ENCODE data around the gene COL6A2. TPM values are rescaled to one million over a fixed set of nuclear protein-coding genes. Genes with fewer than 3 reads are reported as not detected.
"Not testable (repeated sequence)": the region's sequence is repeated elsewhere in the genome, so short reads cannot be mapped to it uniquely, and the experiment has no call there.

COL6A2 gene
- total RNA-seq, 2 donors from 2014 or later = 249 to 252 TPM

DNA sequence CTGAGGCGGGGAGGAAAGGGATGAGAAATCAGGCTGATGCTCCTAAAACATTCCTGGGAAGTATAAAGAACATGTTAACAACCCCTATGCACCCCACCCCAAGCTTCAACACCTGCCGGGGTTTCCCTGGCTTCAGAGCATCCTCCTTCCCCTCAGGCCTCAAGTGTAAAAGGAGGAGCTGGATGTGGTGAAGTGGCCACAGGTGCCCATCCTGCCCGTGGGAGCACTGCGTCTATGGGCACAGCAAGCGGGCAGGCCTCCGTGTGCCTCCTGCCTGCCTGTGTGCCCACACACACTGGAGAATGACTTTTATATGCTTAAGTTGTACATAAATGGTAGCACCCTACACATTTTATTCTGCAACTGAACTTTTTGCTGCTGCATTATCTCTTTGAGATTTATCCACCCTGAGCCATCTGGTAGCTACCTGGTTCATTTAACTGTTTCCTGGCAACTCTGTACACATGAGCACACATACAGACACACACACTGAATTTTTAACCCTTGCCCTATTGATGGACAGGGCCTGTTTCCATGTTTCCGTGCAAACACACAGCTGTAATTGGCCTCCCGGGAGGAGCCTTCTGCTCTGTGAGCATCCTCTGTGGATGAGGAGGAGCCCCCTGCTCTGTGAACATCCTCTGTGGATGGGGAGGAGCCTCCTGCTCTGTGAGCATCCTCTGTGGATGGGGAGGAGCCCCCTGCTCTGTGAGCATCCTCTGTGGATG is 70.9 kb downstream of the COL6A2 start:
- Histone ChIP-seq H3K27ac (no peak overlapping the region), H3K4me3 (no peak overlapping the region), H3K4me1 (no peaks in the 10 kb centered on the region), H3K36me3 (no peaks in the 10 kb centered on the region), H3K27me3 (no peaks in the 10 kb centered on the region), H3K9me3 (no peaks in the 10 kb centered on the region)
- peak; percentile 7 for DNase-seq (ENCODE audit: low spot score)
- TF ChIP-seq, protein P1, sequence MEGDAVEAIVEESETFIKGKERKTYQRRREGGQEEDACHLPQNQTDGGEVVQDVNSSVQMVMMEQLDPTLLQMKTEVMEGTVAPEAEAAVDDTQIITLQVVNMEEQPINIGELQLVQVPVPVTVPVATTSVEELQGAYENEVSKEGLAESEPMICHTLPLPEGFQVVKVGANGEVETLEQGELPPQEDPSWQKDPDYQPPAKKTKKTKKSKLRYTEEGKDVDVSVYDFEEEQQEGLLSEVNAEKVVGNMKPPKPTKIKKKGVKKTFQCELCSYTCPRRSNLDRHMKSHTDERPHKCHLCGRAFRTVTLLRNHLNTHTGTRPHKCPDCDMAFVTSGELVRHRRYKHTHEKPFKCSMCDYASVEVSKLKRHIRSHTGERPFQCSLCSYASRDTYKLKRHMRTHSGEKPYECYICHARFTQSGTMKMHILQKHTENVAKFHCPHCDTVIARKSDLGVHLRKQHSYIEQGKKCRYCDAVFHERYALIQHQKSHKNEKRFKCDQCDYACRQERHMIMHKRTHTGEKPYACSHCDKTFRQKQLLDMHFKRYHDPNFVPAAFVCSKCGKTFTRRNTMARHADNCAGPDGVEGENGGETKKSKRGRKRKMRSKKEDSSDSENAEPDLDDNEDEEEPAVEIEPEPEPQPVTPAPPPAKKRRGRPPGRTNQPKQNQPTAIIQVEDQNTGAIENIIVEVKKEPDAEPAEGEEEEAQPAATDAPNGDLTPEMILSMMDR (IDR thresholded peaks at IDR 0.05) = no peak

DNA sequence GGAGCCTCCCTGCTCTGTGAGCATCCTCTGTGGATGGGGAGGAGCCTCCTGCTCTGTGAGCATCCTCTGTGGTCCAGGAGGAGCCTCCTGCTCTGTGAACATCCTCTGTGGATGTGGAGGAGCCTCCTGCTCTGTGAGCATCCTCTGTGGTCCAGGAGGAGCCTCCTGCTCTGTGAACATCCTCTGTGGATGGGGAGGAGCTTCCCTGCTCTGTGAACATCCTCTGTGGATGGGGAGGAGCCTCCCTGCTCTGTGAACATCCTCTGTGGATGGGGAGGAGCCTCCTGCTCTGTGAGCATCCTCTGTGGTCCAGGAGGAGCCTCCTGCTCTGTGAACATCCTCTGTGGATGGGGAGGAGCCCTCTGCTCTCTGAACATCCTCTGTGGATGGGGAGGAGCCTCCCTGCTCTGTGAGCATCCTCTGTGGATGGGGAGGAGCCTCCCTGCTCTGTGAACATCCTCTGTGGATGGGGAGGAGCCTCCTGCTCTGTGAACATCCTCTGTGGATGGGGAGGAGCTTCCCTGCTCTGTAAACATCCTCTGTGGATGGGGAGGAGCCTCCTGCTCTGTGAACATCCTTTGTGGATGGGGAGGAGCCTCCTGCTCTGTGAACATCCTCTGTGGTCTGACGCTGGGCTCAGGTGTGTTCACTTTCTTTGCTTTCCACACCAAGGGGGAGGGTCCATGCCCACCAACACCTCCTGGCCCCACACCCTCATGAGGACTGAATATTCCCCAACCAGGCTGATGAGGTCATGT is 72.7 kb downstream of the COL6A2 start:
- not testable (repeated sequence) for H3K4me3 ChIP-seq; H3K9me3 ChIP-seq; H3K4me1 ChIP-seq; H3K27ac ChIP-seq; H3K27me3 ChIP-seq; DNase-seq (ENCODE audit: low spot score); H3K36me3 ChIP-seq

DNA sequence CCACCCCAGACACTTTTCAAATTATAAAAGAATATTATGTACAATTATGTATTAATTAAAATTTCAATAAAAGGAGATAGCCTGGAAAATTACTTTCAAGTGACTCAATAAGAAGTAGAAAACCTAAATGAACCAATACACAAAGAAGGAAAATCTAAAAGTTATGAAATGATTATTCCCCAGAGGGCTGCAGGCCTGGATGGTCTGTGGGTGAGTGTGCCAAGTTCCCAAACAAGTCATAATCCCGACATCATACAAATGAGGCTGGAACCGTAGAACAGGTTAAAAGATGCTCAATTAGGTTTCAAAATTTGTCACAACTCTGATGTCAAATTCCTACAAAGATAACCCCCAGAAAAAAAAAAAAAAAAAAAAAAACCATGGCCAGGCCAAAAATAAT is 73.7 kb downstream of the COL6A2 start:
- TF ChIP-seq, protein P1 (IDR thresholded peaks at IDR 0.05) = no peak
- Histone ChIP-seq H3K36me3 (no peaks in the 10 kb centered on the region), H3K9me3 (no peaks in the 10 kb centered on the region), H3K27ac (no peak overlapping the region), H3K4me3 (no peak overlapping the region), H3K27me3 (no peaks in the 10 kb centered on the region), H3K4me1 (no peaks in the 10 kb centered on the region)
- DNase-seq (ENCODE audit: low spot score) = peak; percentile 57

DNA sequence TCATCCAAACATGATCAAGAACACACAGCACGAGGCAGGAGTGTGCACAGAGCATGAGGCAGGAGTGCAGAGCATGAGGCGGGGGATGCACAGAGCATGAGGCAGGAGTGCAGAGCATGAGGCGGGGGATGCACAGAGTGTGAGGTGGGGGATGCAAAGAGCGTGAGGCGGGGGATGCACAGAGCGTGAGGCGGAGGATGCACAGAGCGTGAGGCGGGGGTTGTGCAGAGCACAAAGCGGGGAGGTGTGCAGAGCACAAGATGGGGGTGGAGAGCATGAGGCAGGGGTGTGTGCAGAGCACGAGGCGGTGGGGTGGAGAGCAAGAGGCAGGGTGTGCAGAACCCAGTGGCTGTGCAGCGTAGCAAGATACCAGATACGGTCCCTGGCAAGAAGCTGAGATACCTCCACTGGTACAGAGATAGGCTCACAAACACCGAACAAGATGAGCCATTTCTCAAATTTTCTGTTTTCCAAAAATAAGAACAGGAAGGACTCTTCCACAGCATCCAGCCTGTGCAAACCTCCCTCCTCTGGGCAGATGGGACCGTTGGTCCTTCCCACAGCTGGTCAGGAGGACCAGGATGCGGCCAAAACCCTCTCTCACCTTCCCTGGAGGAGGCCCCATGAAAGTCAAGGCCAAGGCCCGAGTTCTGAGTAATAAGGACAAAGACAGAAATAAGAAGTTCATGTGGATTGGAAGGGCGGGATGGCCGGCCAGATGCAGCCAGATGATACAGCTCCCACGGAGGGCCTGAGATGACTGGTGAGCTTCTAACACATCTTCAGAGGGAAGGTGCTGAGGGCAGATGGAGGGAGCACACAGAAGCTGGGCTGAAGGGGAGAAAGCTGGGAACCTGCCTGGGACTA is 74.3 kb downstream of the COL6A2 start:
- Histone ChIP-seq H3K9me3 (no peaks in the 10 kb centered on the region), H3K4me1 (no peaks in the 10 kb centered on the region), H3K4me3 (no peak overlapping the region), H3K27ac (no peak overlapping the region), H3K36me3 (no peaks in the 10 kb centered on the region), H3K27me3 (no peaks in the 10 kb centered on the region)
- TF ChIP-seq, protein P1 (IDR thresholded peaks at IDR 0.05) = no peak
- peak; percentile 40 for DNase-seq (ENCODE audit: low spot score)

DNA sequence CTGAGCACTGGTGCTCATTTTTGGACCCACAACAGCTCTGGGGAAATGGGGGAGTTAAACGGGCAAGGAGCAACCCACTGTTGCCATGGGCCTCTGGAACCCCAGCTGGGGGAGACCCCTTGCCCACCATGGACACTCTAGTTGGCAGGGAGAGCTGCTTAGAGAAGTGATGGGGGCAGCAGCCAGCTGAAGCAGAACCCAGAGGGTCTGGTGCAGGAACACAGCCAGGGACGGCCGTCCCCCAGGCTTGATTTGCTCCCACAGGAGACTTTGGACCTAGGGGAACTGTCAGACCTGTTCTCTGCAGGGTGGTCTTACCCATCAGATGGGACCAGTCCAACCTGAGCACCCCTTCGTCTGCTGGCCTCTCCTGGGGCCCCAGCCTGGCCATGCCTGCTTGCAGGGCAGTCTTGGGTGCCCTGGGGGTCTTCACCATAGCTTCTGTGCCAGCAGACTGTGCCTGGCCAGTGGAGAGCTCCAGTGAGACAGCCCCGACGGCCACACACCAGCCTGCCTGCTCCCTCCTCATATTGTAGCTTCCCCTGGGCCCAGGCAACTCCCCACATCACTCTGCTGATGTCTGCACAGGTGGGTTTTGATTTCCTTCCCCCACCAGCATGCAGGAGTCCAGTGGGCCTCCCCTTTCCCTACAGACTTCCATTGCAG is 75.1 kb downstream of the COL6A2 start:
- H3K9me3 ChIP-seq = no peaks in the 10 kb centered on the region
- peak; percentile 18 for DNase-seq (ENCODE audit: low spot score)
- TF ChIP-seq, protein P1 (IDR thresholded peaks at IDR 0.05) = no peak
- no peak overlapping the region for H3K4me3 ChIP-seq
- no peak overlapping the region for H3K27ac ChIP-seq
- no peaks in the 10 kb centered on the region for H3K27me3 ChIP-seq
- H3K36me3 ChIP-seq = no peaks in the 10 kb centered on the region
- no peaks in the 10 kb centered on the region for H3K4me1 ChIP-seq
